Measurements from ENCODE around the gene DENND6B. TPM values are rescaled to one million over a fixed set of nuclear protein-coding genes. Genes with fewer than 3 reads are reported as not detected.
A peak's percentile ranks its signal among the peaks of the same experiment; 100 is the strongest.

DENND6B gene
- total RNA-seq, 1 experiment from 2014 or later, result 11.0 TPM

GRCh38 chr22:50302564-50302963 lies 24.2 kb downstream of the DENND6B start:
- no peak for DNase-seq (ENCODE audit: low read depth, low spot score)
- Histone ChIP-seq H3K4me1 (ENCODE audit: control insufficient read depth in 1 of 2, insufficient read depth in 2 of 2, low read length in 2 of 2) (peaks cover 59 to 85% of the 10 kb centered on the region in 2 experiments), H3K4me3 (replicated peaks in 1 of 2; ENCODE audit: low read depth in 1 of 2, low read length in 2 of 2) (no peak overlapping the region), H3K27me3 (ENCODE audit: insufficient read depth, low read length) (no peaks in the 10 kb centered on the region), H2AFZ (ENCODE audit: low read depth, low read length, poor library complexity, severe bottlenecking) (no peak overlapping the region), H3K9ac (ENCODE audit: low read length) (peak overlapping the region; percentile 96; the same call in 1 of the 2 replicates), H3K9me2 (ENCODE audit: insufficient read depth) (no peaks in the 10 kb centered on the region), H3K36me3 (ENCODE audit: control insufficient read depth in 1 of 2, insufficient read depth in 2 of 2, low read length in 2 of 2) (0 out of 4 replicates have a peak, but pooled peaks cover 0 to 2% of the 10 kb centered on the region in 2 experiments), H4K20me1 (ENCODE audit: insufficient read depth) (no peaks in the 10 kb centered on the region), H3K27ac (ENCODE audit: low read depth, low read length) (peak overlapping the region; percentile 99), H3K79me2 (ENCODE audit: insufficient read depth, low read length) (peaks cover 94% of the 10 kb centered on the region), H3K4me2 (ENCODE audit: low read length) (peak overlapping the region; percentile 98), H3K9me3 (ENCODE audit: control insufficient read depth in 1 of 2, insufficient read depth in 1 of 2, low read depth in 1 of 2, low read length in 2 of 2) (no peaks in the 10 kb centered on the region)
- POLR2A ChIA-PET, result interaction anchor here (2.3 kb wide), 1 partner anchor 8 kb away, joined by 11 read pairs; no protein-coding TSS in a partner anchor
- TF ChIP-seq FOSL1 (IDR thresholded peaks at IDR 0.05; ENCODE audit: low read depth), result no peak
- TF ChIP-seq CBX3 (IDR thresholded peaks at IDR 0.05; ENCODE audit: low read depth), result no peak
- TF ChIP-seq CTCF (IDR thresholded peaks at IDR 0.05 in 2 of 3, conservative IDR thresholded peaks at IDR 0.05 in 1 of 3; ENCODE audit: borderline replicate concordance in 1 of 3, insufficient read depth in 1 of 3, low read depth in 2 of 3, low read length in 2 of 3), result no peak
- no peak for TF ChIP-seq REST (IDR thresholded peaks at IDR 0.05; ENCODE audit: low read depth)
- no peak for TF ChIP-seq EZH2 (IDR thresholded peaks at IDR 0.05)
- no peak for TF ChIP-seq SP1 (IDR thresholded peaks at IDR 0.05; ENCODE audit: low read depth)
- TF ChIP-seq ZFX (IDR thresholded peaks at IDR 0.05), result no peak
- no peak for TF ChIP-seq ZNF274 (IDR thresholded peaks at IDR 0.05; ENCODE audit: low read depth, low read length)
- no peak for TF ChIP-seq MAX (IDR thresholded peaks at IDR 0.05)
- no peak for TF ChIP-seq EGR1 (IDR thresholded peaks at IDR 0.05; ENCODE audit: low read depth)
- no peak for ATAC-seq
- CTCF ChIA-PET, result no interaction called here
- intact Hi-C loops (cut with micrococcal nuclease), result no loop called here
- RAD21 ChIA-PET (ENCODE audit: low non-redundant PET in 1 of 2, low total read pairs in 2 of 2, uncharacterized antibody in 2 of 2, unreplicated experiment in 2 of 2), result no interaction called here
- BruUV-seq (replicated peaks), result no TSS peak
